Measurements from ENCODE around the gene LENG9.
A peak's percentile ranks its signal among the peaks of the same experiment; 100 is the strongest.

The LENG9 gene

DNA sequence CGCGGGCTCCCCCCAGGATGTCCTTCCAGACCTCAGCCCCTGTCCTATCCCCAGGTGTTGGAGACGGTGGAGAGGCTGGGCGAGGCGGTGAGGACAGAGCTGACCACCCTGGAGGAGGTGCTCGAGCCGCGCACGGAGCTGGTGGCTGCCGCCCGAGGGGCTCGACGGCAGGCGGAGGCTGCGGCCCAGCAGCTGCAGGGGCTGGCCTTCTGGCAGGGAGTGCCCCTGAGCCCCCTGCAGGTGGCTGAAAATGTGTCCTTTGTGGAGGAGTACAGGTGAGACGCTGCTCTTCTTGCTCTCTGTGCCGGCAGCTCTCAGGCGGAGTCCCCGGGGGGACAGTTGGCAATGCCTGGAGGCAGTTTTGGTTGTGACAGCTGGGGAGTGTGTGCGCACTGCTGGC, 41.4 kb downstream of the LENG9 start:
- DNase-seq (ENCODE audit: extremely low read depth in 1 of 2, low read depth in 1 of 2): no peak

DNA sequence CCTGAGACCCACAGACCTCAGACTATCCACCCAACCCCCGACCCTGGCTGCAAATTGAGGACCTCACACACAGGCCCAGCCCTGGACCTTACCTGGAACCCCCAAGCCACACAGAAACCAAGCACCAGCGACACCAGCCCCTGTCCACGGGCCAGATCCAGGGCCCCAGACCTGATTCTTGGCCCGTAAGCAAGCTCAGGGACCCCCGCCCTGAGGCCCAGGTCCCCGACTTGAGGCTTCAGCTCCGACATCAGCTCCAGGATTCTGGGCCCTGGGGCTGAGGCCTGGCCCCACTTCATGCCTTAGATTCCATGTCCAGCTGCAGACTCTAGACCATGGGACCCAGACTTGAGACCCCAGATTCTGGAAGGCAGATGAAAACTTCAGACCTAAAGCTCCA, 42.1 kb downstream of the LENG9 start:
- no peak for DNase-seq (ENCODE audit: extremely low read depth in 1 of 2, low read depth in 1 of 2)

DNA sequence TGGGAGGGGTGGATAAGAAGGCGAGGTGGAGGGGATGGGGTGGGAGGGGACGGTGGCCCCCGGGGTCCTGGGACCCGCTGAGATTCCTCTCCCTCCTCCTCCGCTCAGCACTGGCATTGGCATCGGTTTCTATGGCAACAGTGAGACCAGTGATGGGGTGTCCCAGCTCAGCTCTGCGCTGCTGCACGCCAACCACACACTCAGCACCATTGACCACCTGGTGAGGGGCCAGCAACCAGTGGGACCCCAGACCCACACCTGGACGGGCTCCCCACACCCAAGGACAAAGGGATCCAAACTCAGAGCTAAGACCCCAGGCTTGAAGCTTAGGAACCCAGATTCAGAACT, 42.4 kb downstream of the LENG9 start:
- DNase-seq (ENCODE audit: extremely low read depth in 1 of 2, low read depth in 1 of 2): no peak

DNA sequence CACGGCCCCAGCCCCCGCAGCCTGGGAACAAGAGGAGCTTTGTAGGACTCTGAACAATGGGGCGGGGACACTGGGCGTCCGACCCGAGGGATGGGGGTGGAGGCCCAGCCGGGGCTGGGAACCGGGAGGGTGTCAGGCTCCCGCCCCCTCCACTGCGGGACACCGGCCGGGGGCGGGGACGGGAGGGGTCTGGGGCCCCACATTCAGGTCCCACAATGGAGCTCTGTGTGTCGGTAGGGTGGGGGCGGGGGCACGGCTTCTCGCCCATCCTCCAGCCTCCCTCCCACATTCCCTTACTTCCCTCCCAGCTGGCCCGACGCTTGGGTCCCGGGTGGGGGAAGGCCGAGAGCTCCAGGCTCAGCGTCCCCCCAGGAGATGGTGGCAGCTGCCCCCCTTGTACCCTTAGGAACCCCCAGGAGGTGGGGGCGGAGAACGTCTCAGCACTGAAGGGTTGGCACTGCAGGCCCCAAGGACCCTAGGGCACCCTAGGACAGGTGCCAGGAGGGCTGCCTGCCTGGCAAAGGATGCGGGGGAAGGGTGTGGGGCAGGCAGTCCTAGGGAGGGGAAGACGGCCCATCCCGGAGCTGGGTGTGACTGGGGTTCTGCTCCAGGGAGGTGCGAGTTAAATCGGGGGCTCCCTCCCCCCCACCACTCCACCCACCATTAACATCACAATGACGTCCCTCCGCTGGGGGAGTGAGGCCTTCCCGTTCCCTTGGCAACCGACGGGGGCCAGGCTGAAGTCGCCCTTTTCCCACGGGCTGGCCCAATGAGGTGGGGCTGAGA, 43.0 kb downstream of the LENG9 start:
- DNase-seq (ENCODE audit: extremely low read depth in 1 of 2, low read depth in 1 of 2): no peak

DNA sequence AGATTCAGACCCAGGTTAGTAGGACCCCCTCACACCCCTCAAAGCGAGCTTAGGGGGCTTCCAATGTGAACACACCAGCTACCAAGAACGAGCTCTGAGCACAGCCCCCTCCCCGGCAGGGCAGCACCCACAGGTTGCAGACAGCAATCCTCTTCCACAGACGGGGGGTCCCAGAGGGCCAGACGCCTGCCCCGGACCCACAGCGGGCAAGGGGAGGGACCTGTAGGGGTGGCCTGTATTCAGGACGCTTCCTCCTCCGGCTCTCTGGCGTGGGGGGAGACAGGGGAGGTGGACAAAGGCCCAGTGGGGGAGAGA, 43.6 kb downstream of the LENG9 start:
- no peak for DNase-seq (ENCODE audit: extremely low read depth in 1 of 2, low read depth in 1 of 2)

DNA sequence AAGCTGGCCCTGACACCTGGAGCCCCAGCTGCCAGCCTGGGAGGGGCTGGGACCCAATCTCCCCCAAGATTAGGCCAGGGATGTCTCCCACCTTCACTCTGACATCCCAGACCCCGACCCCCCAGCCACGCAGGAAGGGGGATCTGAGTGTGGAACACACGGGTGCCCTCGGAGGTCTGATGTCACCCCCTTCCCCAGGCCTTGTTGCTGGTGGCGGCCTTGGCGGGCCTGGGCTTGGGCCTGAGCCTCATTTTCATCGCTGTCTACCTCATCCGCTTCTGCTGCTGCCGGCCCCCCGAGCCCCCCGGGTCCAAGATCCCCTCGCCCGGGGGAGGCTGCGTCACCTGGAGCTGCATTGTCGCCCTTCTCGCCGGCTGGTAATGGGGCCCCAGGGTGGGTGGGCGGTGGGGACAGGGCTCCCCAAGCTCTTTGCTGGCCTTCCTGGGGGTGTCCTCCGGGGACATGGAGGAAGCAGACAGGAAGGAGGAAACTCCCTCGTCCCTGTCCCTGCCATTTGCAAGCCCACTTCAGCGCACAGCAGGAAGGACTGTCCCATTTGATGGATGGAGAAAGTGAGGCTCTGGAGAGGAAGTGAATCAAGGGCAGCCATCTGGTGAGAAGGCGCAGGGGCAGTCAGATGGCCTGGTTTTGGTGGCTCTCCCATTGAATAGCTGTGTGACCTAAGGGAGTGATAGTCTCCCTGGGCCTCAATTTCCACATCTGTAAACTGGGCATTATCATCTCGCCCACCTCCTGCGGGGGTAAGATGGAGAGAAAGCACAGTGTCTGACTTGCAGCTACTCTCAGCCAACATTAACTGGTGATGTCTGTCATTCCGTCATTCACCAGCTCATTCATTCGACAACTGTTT, 44.4 kb downstream of the LENG9 start:
- no peak for DNase-seq (ENCODE audit: extremely low read depth in 1 of 2, low read depth in 1 of 2)

DNA sequence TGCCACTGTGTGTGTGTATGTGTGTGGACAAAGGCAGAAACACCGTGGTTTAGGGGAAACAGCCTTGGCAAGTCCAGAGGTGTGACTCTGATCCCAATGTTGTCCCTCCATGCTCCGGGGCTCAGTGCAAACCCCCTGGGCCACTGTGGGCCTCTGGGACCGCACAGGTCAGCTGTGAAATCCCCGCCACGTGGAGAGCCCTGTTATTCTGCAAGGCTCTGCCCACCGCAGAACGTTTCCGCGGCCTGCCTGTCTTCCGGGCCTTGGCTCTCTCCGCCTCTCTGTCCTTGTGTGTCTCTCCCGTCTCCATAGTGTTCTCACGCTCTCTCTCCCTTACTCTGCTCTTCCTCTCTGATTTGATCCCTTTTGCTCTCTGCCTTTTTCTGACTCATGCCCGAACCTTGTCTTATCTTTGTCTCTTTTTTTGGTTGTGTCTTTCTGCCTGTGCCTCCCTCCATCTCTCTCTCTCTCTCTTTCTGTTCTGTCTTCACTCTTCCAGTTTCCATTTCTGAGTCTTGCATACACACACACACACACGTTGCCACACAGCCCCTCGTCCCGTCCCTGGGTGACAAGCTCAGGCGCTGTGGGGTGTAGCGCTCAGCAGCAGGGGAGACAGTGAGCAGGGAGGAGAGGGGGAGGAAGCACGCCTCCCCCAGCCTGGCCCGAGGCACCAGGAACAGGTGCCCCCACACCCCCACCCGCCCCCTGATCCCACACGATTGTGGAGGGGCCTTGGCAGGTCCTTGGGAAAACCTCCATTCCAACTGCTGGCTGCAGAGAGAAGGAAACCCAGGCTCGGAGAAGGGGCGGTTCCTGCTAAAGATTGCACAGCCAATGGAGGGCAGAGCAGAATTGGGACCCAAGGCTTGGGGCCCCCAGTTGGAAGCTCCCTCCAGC, 45.3 kb downstream of the LENG9 start:
- DNase-seq (ENCODE audit: extremely low read depth in 1 of 2, low read depth in 1 of 2): no peak

DNA sequence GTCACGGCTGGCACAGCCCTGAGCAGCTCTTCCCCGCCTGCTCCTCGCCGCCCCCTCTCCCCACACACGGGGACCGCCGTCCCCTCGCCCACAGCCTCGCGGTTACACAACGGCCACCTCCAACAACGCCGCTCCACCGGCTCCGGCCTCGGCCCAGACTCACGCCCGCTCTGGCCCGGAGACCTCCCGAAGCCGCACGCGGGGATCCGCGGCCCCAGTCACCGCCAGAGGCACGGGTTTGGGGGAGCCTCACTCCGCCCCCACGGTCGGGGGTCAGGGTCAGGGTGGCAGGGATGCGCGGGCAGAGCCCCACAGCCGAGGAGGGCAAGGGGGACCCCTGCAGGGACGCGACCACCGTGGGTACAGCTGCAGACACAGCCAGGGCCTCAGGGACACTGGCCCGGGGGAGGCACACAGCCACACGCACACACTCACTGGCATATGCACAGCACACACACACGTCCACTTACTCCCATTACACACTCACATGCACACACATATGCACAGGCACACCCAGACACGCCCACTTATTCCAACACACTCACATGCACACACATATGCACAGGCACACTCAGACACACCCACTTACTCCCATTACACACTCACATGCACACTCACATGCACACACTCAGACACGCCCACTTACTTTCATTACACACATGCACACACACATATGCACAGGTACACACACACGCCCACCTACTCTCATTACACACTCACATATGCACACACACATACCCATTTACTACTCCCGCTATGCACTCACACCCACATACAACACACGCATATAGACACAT, 46.7 kb downstream of the LENG9 start:
- DNase-seq (ENCODE audit: extremely low read depth in 1 of 2, low read depth in 1 of 2): no peak

GRCh38 chr19:54415901-54416673, 47.5 kb downstream of the LENG9 start:
- no peak for DNase-seq (ENCODE audit: extremely low read depth in 1 of 2, low read depth in 1 of 2)

- DNase-seq (ENCODE audit: extremely low read depth in 1 of 2, low read depth in 1 of 2): peak in 1 of 2 donors; percentile 31
Measured at GRCh38 chr19:54415208-54415900, 48.2 kb downstream of the LENG9 start, which contains the start of gene TTYH1. TSS of gene TTYH1 (plus strand) at chr19:54415464. CDS start at chr19:54415553, 89 bp downstream.

DNA sequence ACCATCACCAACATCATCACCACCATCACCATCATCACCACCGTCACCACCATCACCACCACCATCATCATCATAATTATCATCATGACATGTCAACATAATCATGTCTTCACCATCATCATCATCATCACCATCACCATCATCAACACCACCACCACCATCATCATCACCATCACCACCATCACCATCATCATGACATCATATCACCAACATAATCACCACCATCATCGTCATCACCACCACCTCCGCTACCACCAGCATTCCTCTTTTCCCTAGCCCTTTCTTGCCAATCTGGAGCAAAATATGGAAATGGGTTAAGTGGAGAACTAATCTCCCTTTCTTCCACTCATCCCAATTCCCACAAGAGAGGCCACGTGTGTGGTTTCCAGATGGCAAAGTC, 49.4 kb downstream of the LENG9 start:
- no peak for DNase-seq (ENCODE audit: extremely low read depth in 1 of 2, low read depth in 1 of 2)

GRCh38 chr19:54412877-54413276, 50.7 kb downstream of the LENG9 start:
- DNase-seq (ENCODE audit: extremely low read depth in 1 of 2, low read depth in 1 of 2): no peak
